ENCODE results near the gene COG7.

Gene COG7

GRCh38 chr16:23379707-23380106 lies 73.3 kb downstream of the COG7 start:
- no peak for TF ChIP-seq CTCF (conservative IDR thresholded peaks at IDR 0.05; ENCODE audit: low read depth, low read length)

DNA sequence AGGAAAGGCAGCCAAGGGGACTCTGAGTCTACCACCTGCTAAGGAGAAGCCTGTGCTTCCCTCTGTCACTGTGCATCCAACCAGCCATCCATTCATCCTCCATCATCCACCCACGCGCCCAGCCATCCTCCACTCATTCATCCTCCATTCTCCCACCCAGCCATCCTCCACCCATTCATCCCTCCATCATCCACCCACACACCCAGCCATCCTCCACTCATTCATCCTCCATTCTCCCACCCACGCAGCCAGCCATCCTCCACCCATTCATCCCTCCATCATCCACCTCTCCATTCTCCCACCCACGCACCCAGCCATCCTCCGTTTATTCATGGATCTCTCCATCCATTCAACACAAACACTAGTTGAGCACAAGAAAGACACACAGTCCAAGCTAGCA lies 74.1 kb downstream of the COG7 start:
- DNase-seq (ENCODE audit: low read depth), result no peak
- TF ChIP-seq CTCF (conservative IDR thresholded peaks at IDR 0.05; ENCODE audit: low read depth, low read length), result no peak
- no peak overlapping the region for H3K4me3 ChIP-seq (ENCODE audit: low read length)

More at GRCh38 chr16:23379707-23380106, 73.3 kb downstream of the COG7 start:
- no peak overlapping the region for H3K4me3 ChIP-seq (ENCODE audit: low read length)
- DNase-seq (ENCODE audit: low read depth), result no peak

GRCh38 chr16:23378256-23378655 lies 74.7 kb downstream of the COG7 start:
- DNase-seq (ENCODE audit: low read depth), result no peak
- no peak for TF ChIP-seq CTCF (conservative IDR thresholded peaks at IDR 0.05; ENCODE audit: low read depth, low read length)
- no peak overlapping the region for H3K4me3 ChIP-seq (ENCODE audit: low read length)

DNA sequence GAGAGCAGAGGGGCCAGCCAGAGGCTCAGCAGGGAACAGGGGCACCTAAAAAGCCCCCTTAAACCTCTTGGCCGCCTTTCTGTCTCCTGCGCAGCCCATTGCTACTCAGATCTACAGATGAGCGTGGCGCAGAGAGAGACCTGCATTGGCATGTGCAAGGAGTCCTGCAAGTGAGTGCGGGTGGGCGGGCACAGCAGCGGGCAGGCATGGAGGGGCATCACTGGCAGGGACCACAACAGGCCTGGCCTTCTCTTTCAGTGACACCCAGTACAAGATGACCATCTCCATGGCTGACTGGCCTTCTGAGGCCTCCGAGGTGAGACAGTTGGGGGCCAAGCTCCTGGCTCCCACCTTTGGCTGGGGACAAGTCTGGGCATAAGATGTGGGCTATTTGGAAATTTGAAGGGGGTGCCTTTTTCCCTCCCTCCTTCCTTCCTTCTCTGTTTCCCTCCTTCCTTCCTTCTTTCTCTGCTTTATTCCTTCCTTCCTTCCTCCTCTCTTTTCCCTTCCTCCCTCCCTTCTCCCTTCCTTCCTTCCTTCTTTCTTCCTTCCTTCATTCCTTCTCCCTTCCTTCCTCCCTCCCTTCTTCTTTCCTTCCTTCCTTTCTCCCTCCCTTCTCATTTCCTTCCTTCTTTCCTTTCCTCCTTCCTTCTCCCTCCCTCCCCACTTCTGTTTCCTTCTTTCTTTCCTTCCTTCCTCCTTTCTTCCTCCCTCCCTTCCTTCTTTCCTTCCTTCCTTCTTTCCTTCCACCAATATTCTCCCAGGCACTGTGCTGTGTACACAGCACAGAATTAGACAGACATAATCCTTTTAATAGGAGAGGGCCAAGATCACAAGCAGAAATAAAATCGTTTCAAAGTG lies 75.7 kb downstream of the COG7 start:
- DNase-seq (ENCODE audit: low read depth), result no peak
- TF ChIP-seq CTCF (conservative IDR thresholded peaks at IDR 0.05; ENCODE audit: low read depth, low read length), result no peak
- H3K4me3 ChIP-seq (ENCODE audit: low read length), result no peak overlapping the region

- no peak for DNase-seq (ENCODE audit: low read depth)
- no peak overlapping the region for H3K4me3 ChIP-seq (ENCODE audit: low read length)
- TF ChIP-seq CTCF (conservative IDR thresholded peaks at IDR 0.05; ENCODE audit: low read depth, low read length), result no peak
Observed at GRCh38 chr16:23375643-23376042, 77.3 kb downstream of the COG7 start.

- no peak for TF ChIP-seq CTCF (conservative IDR thresholded peaks at IDR 0.05; ENCODE audit: low read depth, low read length)
- H3K4me3 ChIP-seq (ENCODE audit: low read length), result no peak overlapping the region
- no peak for DNase-seq (ENCODE audit: low read depth)
Observed at GRCh38 chr16:23374721-23375510, 78.1 kb downstream of the COG7 start.

Data from retinal pigment epithelial cell (primary cell).